Psoas muscle (tissue), 8 donors: ENCODE results near the gene PRDM2. TPM values are rescaled to one million over a fixed set of nuclear protein-coding genes. Genes with fewer than 3 reads are reported as not detected.
A peak's percentile ranks its signal among the peaks of the same experiment; 100 is the strongest.

Experiments used
- ATAC-seq, 4 donors: fragments of 200-7000 bp; cut with Tn5 transposase; one replicate each; pipeline ENCODE4 v1.9.1; 2020; ENCODE audit warnings: moderate library complexity in 3 of 4, mild to moderate bottlenecking in 2 of 4
- DNase-seq, 2 donors: peaks; one replicate each; pipeline ENCODE4 v3.0.0-alpha.2; 2020
- H3K27ac ChIP-seq: fragments of 200-600 bp; one replicate; pipeline ENCODE4 v1.8.0; 2022
- H3K27me3 ChIP-seq, 3 donors: fragments of 200-600 bp in 1 of 3; one replicate each; pipeline versions ENCODE4 v1.6.1 to v1.8.0; 2013 to 2022; ENCODE audit warnings: low read length in 2 of 3, mild to moderate bottlenecking in 2 of 3, moderate library complexity in 1 of 3; ENCODE audit not compliant: insufficient read depth in 3 of 3
- H3K36me3 ChIP-seq, 2 donors: fragments of 200-600 bp in 1 of 2; one replicate each; pipeline versions ENCODE4 v1.6.1 to v1.8.0; 2013 to 2022; ENCODE audit warnings: low read depth in 1 of 2, mild to moderate bottlenecking in 1 of 2, moderate library complexity in 1 of 2; ENCODE audit not compliant: insufficient read depth in 1 of 2
- H3K4me1 ChIP-seq: fragments of 200-600 bp; one replicate; pipeline ENCODE4 v1.8.0; 2022
- H3K4me3 ChIP-seq: fragments of 200-600 bp; one replicate; pipeline ENCODE4 v1.8.0; 2022; ENCODE audit warnings: mild to moderate bottlenecking
- H3K9me3 ChIP-seq: fragments of 200-600 bp; one replicate; pipeline ENCODE4 v1.8.0; 2022
- WGBS, 3 donors: extraction: QIAGEN DNeasy Blood & Tissue Kit; methylation state at CpG; one replicate each; pipeline versions ENCODE4 v1.1.6 to v1.1.7; 2013; 5-methylcytosine and 5-hydroxymethylcytosine counted together
- intact Hi-C, 2 donors: fragments of 100-400 bp; cut with DNase I; formaldehyde crosslinking; loops; one replicate each; pipeline versions ENCODE4 v1.11.0 to v1.14.2; 2022
- polyA plus RNA-seq, 3 donors: library from polyadenylated mRNA; stranded (reverse); fragments of 200-250 nt; gene quantifications; one replicate each; pipeline ENCODE4 v1.2.3, GENCODE V29; 2013
- total RNA-seq, 4 donors: library from RNA; stranded (reverse); fragmentation: NEBNext Ultra II Directional in 2 of 4; extraction: Animal tissue kit (Norgen Biotek cat#: 25700) in 2 of 4; gene quantifications; one replicate each; pipeline versions ENCODE4 v1.2.1 to v1.2.4, GENCODE V29; 2021 to 2023
- TF ChIP-seq, protein P1 (sequence below): fragments of 200-600 bp; IDR thresholded peaks from one replicate; pipeline ENCODE4 v1.8.0; 2022; ENCODE audit warnings: antibody characterized with exemption
- donor health status: healthy with polysubstance abuse.
- donor health status: DM: no; HTN: no; CAD: no; lungs with moderate emphysema.
- donor health status: Bipolar disorder and iron deficiency.
- donor health status: healthy.
- donor health status: DM: yes; HTN: yes; CAD: no.
- donor health status: DM: no; HTN: no; CAD: no.
- donor health status: DM: no; HTN: no; CAD: no.
- donor health status: DM: yes; HTN: yes; CAD: no.

PRDM2 gene
- total and polyA plus RNA-seq, 7 donors = 12.1 to 84.3 (median 44.3) TPM

DNA sequence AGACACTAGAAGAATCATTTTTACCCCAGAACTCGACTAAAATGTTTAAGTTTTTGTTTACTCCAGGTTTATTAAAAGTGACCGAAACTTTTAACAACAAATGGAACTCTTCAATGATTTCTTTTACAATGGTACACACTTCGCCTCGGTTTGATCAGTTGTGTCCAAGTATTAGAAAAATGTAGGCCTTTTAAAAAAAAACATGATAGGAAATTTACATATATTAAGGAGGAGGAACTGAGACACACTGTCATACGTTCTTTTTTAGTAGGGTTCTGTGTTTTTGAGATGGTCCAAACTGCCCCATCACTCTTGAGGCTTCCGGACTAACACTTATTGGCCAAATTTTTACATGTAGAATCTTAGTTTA, 1.3 kb downstream of the PRDM2 start:
- Histone ChIP-seq H3K4me3 (peak overlapping the region; percentile 79), H3K9me3 (no peaks in the 10 kb centered on the region), H3K4me1 (peaks cover 7% of the 10 kb centered on the region), H3K27ac (peak overlapping the region; percentile 84), H3K36me3 (no peaks in the 10 kb centered on the region), H3K27me3 (no peaks in the 10 kb centered on the region)
- intact Hi-C loops = loop anchor here in 1 of 2 donors (5.0 kb wide), 1 partner anchor 46 kb away; no protein-coding TSS in a partner anchor
- 69 to 76% (median 72%) methylated on average over 6 of the region's 6 CpGs for WGBS, 3 donors
- DNase-seq = no peak
- ATAC-seq = no peak
- TF ChIP-seq, protein P1, sequence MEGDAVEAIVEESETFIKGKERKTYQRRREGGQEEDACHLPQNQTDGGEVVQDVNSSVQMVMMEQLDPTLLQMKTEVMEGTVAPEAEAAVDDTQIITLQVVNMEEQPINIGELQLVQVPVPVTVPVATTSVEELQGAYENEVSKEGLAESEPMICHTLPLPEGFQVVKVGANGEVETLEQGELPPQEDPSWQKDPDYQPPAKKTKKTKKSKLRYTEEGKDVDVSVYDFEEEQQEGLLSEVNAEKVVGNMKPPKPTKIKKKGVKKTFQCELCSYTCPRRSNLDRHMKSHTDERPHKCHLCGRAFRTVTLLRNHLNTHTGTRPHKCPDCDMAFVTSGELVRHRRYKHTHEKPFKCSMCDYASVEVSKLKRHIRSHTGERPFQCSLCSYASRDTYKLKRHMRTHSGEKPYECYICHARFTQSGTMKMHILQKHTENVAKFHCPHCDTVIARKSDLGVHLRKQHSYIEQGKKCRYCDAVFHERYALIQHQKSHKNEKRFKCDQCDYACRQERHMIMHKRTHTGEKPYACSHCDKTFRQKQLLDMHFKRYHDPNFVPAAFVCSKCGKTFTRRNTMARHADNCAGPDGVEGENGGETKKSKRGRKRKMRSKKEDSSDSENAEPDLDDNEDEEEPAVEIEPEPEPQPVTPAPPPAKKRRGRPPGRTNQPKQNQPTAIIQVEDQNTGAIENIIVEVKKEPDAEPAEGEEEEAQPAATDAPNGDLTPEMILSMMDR = no peak

DNA sequence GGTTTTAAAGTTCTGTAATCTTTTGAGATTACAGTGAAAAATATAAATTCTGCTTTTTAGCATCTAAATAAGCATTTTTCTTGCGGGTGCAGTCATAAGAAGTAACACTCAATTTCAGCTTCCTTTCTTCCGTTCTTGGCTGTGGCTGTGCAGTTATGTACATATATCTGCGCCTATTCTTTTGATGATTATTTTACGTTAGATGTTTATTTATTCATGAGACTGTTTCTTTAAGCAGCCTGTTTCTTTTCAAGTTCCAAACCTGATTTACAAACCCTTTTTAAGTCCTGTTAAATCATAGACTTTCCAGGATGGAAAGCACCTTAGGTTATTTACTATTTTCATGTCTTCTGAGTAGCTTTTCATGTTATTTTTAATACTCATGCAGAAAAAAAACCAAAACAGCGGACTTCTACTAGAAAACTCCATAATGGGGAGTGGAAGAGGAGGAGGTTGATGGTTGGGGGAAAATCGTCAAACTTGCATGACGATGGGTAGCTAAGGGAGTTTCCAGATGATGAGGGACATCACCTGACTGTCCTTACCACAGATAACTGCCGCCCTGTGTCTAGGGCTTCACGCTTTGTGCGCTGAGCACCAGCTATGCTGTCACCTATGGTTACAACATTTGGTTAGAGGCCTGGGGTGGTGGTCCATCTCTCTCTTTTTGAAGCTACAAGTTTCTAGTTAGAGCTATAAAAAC, 2.6 kb downstream of the PRDM2 start:
- no peaks in the 10 kb centered on the region for H3K36me3 ChIP-seq
- H3K4me1 ChIP-seq = peaks cover 15% of the 10 kb centered on the region
- intact Hi-C loops = loop anchor here in 1 of 2 donors (5.0 kb wide), 1 partner anchor 45 kb away; no protein-coding TSS in a partner anchor
- TF ChIP-seq, protein P1 = no peak
- no peaks in the 10 kb centered on the region for H3K27me3 ChIP-seq
- WGBS, 3 donors = 85 to 90% (median 86%) methylated on average over 10 of the region's 10 CpGs
- no peak for ATAC-seq
- no peak overlapping the region for H3K4me3 ChIP-seq
- no peak for DNase-seq
- no peaks in the 10 kb centered on the region for H3K9me3 ChIP-seq
- H3K27ac ChIP-seq = no peak overlapping the region

DNA sequence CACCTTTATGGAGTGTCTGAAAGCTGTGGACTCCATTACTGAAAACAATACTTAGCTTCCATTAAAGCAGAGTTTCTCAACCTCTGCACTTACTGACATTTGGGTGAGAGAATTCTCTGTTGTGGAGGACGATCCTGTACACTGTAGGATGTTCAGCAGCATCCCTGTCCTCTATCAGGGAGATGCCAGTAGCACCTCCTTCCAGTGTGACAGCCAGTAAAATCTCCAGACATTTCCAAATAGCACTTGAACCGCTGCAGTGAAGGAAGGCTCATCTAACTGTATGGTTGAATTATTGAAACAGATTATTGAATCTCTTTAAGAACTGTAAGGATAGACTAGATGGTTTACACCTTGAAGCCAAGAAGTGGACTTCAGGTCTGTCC, 3.1 kb downstream of the PRDM2 start:
- Histone ChIP-seq H3K27ac (no peak overlapping the region), H3K4me1 (peaks cover 18% of the 10 kb centered on the region), H3K36me3 (no peaks in the 10 kb centered on the region), H3K27me3 (no peaks in the 10 kb centered on the region), H3K4me3 (no peak overlapping the region), H3K9me3 (no peaks in the 10 kb centered on the region)
- 60 to 66% (median 65%) methylated on average over 2 of the region's 2 CpGs for WGBS, 3 donors
- TF ChIP-seq, protein P1 = no peak
- ATAC-seq (no peak), DNase-seq (no peak)
- intact Hi-C loops = loop anchor here in 1 of 2 donors (5.0 kb wide), 1 partner anchor 44 kb away; no protein-coding TSS in a partner anchor

DNA sequence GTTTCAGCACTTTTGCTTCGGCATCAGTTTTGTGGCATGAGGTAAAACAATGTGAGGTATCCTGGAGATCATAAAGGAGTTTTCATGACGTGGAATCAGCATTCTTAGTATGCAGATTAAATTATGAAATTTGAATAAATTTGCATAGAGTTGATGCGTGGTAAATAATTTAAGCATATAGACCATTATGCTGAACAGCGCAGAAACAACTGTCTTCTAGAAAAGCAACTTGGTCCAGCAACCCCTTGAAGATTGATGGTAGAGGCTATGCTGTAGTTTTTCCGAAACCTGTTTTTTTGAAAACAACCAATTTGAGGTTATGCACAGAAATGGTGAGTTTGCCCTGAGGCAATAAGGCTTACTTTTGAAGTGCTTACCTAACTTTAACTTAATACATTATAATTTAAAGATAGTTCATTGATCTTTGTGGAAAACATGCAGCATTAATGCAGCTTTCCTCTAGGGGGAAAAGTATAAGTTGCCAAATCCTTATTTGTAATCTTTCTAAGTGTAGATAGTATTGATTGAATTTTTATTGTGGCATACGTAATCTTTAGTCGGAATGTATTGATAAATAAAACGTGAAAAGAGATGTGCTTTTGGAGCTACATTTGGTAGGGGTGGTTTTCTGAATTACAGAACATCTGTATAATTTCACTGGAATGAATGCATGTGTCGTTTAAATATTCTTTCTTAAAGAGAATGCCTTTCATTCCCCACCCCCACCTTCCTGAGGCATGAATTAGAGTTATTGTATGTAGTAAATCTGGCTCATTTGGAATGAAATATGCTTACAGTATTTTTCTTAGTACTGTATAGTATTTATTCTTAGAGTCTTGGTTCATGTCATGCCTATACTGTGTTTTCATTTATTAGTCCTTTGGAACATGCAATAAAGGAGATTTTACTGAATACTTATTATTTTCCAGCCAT, 3.8 kb downstream of the PRDM2 start:
- Histone ChIP-seq H3K9me3 (no peaks in the 10 kb centered on the region), H3K27ac (no peak overlapping the region), H3K4me3 (no peak overlapping the region), H3K36me3 (no peaks in the 10 kb centered on the region), H3K27me3 (no peaks in the 10 kb centered on the region), H3K4me1 (peaks cover 18% of the 10 kb centered on the region)
- TF ChIP-seq, protein P1 = no peak
- no peak for DNase-seq
- intact Hi-C loops = loop anchor here in 1 of 2 donors (5.0 kb wide), 1 partner anchor 43 kb away; no protein-coding TSS in a partner anchor
- no peak for ATAC-seq
- 86 to 90% (median 88%) methylated on average over 9 of the region's 9 CpGs for WGBS, 3 donors
